Measurements from ENCODE around the gene VPS26A. TPM values are rescaled to one million over a fixed set of nuclear protein-coding genes. Genes with fewer than 3 reads are reported as not detected.

VPS26A gene
- total and polyA plus RNA-seq, 4 donors, result 24.9 to 62.5 (median 37.6) TPM

GRCh38 chr10:69092959-69093850 is 30.8 kb upstream of the VPS26A start:
- no peak overlapping the region for H3K27ac ChIP-seq (ENCODE audit: low read depth in 1 of 2, low read length in 1 of 2)
- DNase-seq (peak; percentile 66 to 80 (median 75)), ATAC-seq (ENCODE audit: insufficient read depth, low FRiP score) (peak; percentile 80)
- 22 to 44% methylated on average over 17 of the region's 17 CpGs for WGBS, 2 donors
- TF ChIP-seq, protein P1, sequence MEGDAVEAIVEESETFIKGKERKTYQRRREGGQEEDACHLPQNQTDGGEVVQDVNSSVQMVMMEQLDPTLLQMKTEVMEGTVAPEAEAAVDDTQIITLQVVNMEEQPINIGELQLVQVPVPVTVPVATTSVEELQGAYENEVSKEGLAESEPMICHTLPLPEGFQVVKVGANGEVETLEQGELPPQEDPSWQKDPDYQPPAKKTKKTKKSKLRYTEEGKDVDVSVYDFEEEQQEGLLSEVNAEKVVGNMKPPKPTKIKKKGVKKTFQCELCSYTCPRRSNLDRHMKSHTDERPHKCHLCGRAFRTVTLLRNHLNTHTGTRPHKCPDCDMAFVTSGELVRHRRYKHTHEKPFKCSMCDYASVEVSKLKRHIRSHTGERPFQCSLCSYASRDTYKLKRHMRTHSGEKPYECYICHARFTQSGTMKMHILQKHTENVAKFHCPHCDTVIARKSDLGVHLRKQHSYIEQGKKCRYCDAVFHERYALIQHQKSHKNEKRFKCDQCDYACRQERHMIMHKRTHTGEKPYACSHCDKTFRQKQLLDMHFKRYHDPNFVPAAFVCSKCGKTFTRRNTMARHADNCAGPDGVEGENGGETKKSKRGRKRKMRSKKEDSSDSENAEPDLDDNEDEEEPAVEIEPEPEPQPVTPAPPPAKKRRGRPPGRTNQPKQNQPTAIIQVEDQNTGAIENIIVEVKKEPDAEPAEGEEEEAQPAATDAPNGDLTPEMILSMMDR (IDR thresholded peaks at IDR 0.05; ENCODE audit: control extremely low read depth, extremely low read depth), result peak; percentile 72
- no peaks in the 10 kb centered on the region for H3K27me3 ChIP-seq (ENCODE audit: control insufficient read depth in 3 of 3, insufficient read depth in 3 of 3, low read length in 2 of 3)
- H3K4me3 ChIP-seq, result no peak overlapping the region
- no peak overlapping the region for H3K9ac ChIP-seq (ENCODE audit: insufficient read depth in 1 of 2, low read length in 2 of 2)
- no peaks in the 10 kb centered on the region for H3K9me3 ChIP-seq (ENCODE audit: control insufficient read depth in 4 of 4, insufficient read depth in 3 of 4, low read length in 3 of 4)
- H3K4me1 ChIP-seq (ENCODE audit: control insufficient read depth in 5 of 5, insufficient read depth in 5 of 5, low read length in 5 of 5), result peaks cover 0 to 2% (median 0%) of the 10 kb centered on the region in 5 donors
- H3K36me3 ChIP-seq (ENCODE audit: control insufficient read depth in 4 of 4, insufficient read depth in 4 of 4, low read length in 4 of 4), result peaks cover 0 to 2% (median 0%) of the 10 kb centered on the region in 4 donors

GRCh38 chr10:69093933-69094332 is 30.0 kb upstream of the VPS26A start:
- ATAC-seq (ENCODE audit: insufficient read depth, low FRiP score) (no peak), DNase-seq (no peak)
- TF ChIP-seq, protein P1 (IDR thresholded peaks at IDR 0.05; ENCODE audit: control extremely low read depth, extremely low read depth), result no peak
- Histone ChIP-seq H3K27ac (ENCODE audit: low read depth in 1 of 2, low read length in 1 of 2) (no peak overlapping the region), H3K27me3 (ENCODE audit: control insufficient read depth in 3 of 3, insufficient read depth in 3 of 3, low read length in 2 of 3) (no peaks in the 10 kb centered on the region), H3K4me1 (ENCODE audit: control insufficient read depth in 5 of 5, insufficient read depth in 5 of 5, low read length in 5 of 5) (peaks cover 0 to 2% (median 0%) of the 10 kb centered on the region in 5 donors), H3K9ac (ENCODE audit: insufficient read depth in 1 of 2, low read length in 2 of 2) (no peak overlapping the region), H3K9me3 (ENCODE audit: control insufficient read depth in 4 of 4, insufficient read depth in 3 of 4, low read length in 3 of 4) (no peaks in the 10 kb centered on the region), H3K4me3 (no peak overlapping the region), H3K36me3 (ENCODE audit: control insufficient read depth in 4 of 4, insufficient read depth in 4 of 4, low read length in 4 of 4) (peaks cover 0 to 3% (median 0%) of the 10 kb centered on the region in 4 donors)
- 31 to 67% methylated on average over 1 of the region's 1 CpG for WGBS, 2 donors

DNA sequence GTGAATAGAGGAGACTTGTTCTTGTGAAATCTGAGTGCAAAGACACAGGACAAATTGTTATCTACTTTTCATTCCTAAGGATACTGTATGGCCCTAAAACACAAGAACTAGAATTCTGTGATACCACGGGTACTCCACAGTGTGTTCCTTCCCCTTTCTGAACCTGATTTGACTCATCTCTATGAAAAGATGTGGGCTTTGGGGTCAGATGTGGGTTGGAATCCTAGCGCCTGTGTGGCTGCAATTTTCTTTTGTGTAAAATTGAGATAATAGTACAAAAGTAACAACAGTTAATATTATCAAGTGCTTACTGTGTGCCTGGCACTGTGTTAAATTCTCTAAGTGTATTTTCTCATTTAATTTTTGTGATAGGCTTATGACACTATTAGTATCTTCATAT is 27.9 kb upstream of the VPS26A start:
- 28 to 55% methylated on average over 2 of the region's 2 CpGs for WGBS, 2 donors
- Histone ChIP-seq H3K9ac (ENCODE audit: insufficient read depth in 1 of 2, low read length in 2 of 2) (no peak overlapping the region), H3K9me3 (ENCODE audit: control insufficient read depth in 4 of 4, insufficient read depth in 3 of 4, low read length in 3 of 4) (no peaks in the 10 kb centered on the region), H3K27me3 (ENCODE audit: control insufficient read depth in 3 of 3, insufficient read depth in 3 of 3, low read length in 2 of 3) (no peaks in the 10 kb centered on the region), H3K4me1 (ENCODE audit: control insufficient read depth in 5 of 5, insufficient read depth in 5 of 5, low read length in 5 of 5) (peaks cover 0 to 2% (median 0%) of the 10 kb centered on the region in 5 donors), H3K4me3 (no peak overlapping the region), H3K27ac (ENCODE audit: low read depth in 1 of 2, low read length in 1 of 2) (no peak overlapping the region), H3K36me3 (ENCODE audit: control insufficient read depth in 4 of 4, insufficient read depth in 4 of 4, low read length in 4 of 4) (peaks cover 0 to 12% (median 0%) of the 10 kb centered on the region in 4 donors)
- TF ChIP-seq, protein P1 (IDR thresholded peaks at IDR 0.05; ENCODE audit: control extremely low read depth, extremely low read depth), result no peak
- DNase-seq (no peak), ATAC-seq (ENCODE audit: insufficient read depth, low FRiP score) (no peak)
